ENCODE results near the gene PLEKHJ1.
A peak's percentile ranks its signal among the peaks of the same experiment; 100 is the strongest.
"Not testable (repeated sequence)": the region's sequence is repeated elsewhere in the genome, so short reads cannot be mapped to it uniquely, and the experiment has no call there.

PLEKHJ1 gene

DNA sequence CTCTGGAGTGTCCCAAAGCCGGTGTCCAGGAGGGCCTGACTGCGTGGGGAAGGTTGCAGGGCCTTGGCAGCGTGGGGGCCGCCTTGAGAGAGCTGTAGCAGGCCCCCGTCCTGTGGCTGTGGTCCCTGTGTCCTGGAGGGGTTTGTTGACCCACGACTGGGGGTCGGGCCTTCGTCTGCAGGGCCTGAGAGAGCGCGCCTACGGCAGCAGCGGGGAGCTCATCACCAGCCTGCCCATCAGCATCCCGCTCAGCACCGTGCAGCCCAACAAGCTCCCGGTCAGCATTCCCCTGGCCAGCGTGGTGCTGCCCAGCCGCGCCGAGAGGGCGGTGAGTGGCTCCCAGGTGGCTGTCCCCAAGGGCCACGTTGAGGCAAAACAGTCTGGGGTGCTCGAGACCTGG, 18.5 kb downstream of the PLEKHJ1 start:
- DNase-seq = no peak

DNA sequence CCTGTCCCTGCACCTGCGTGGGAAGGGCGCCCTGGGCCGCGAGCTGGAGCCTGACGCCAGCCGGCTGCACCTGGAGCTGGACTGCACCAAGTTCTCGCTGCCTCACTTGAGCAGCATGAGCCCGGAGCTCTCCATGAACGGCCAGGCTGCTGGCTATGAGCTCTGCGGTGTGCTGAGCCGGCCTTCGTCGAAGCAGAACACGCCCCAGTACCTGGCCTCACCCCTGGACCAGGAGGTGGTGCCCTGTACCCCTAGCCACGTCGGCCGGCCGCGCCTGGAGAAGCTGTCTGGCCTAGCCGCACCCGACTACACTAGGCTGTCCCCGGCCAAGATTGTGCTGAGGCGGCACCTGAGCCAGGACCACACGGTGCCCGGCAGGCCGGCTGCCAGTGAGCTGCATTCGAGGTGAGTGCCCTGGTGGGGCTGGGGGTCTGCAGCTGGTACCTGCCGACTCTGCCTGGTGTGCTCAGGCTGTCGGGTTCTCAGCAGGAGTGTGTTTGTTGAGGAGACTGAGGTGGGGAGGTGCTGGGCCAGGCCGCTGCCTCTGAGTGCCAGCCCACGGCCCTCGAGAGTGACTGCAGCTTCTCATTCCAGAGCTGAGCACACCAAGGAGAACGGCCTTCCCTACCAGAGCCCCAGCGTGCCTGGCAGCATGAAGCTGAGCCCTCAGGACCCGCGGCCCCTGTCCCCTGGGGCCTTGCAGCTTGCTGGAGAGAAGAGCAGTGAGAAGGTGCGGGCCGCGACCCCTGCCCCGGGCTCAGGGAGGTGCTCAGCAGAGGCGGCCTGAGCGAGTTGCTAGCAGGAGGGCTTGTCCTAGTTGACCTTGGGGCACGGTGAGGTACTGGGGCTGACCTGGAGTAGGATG, 19.5 kb downstream of the PLEKHJ1 start:
- no peak for DNase-seq

DNA sequence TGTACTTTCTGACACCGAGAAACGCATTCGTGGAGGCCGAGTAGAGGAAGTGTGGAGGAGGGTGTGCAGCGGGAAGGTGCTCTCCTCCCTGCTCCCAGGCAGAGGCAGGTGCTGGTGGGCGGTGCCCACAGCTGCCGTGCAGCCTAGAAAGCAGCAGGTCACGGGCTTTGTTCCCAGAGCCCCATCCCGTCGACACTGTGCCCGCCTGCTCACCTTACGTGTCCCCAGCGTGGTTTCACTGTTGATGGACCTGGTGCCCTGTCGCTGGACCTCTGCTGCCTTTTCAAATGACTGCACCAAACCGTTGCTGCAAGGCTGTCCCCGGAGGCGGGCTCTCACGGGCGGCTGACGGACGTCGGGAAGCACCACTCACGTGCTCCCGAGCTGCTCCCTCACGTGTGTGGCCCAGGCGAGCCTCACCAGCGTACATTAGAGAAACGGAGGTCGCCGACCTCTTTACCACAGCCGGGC, 20.8 kb downstream of the PLEKHJ1 start:
- DNase-seq = peak; percentile 73 to 83

DNA sequence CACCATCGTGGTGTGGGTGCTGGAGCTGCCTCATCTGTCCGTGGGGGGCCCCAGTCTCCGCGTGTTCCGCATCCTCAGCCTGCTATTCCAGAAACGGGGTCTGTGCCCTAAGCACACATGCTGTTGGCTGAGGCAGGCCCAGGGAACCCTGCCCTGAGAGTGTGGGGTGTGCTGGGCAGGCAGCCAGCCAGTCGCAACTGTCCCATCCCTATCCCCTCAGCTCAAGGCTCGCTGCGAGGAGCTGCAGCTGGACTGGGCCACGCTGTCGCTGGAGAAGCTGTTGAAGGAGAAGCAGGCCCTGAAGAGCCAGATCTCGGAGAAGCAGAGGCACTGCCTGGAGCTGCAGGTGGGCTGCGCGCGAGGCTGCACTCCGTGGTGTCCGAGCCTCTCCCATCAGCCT, 21.9 kb downstream of the PLEKHJ1 start:
- no peak for DNase-seq

DNA sequence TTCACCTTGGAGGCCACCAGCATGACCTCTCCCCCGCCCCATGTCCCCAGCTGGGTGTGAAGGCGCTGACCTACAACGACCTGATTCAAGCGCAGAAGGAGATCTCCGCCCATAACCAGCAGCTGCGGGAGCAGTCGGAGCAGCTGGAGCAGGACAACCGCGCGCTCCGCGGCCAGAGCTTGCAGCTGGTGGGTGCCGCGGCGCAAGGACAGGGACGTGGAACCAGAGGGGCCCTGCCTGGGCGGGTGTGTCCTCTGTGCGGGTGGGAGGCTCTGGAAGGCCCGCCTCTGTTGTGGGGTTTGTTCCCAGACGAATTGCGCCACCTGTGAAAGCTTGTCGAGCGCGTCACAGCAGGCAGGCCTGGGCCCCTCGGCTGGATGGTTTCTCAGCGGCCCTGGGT, 22.3 kb downstream of the PLEKHJ1 start:
- DNase-seq = no peak

DNA sequence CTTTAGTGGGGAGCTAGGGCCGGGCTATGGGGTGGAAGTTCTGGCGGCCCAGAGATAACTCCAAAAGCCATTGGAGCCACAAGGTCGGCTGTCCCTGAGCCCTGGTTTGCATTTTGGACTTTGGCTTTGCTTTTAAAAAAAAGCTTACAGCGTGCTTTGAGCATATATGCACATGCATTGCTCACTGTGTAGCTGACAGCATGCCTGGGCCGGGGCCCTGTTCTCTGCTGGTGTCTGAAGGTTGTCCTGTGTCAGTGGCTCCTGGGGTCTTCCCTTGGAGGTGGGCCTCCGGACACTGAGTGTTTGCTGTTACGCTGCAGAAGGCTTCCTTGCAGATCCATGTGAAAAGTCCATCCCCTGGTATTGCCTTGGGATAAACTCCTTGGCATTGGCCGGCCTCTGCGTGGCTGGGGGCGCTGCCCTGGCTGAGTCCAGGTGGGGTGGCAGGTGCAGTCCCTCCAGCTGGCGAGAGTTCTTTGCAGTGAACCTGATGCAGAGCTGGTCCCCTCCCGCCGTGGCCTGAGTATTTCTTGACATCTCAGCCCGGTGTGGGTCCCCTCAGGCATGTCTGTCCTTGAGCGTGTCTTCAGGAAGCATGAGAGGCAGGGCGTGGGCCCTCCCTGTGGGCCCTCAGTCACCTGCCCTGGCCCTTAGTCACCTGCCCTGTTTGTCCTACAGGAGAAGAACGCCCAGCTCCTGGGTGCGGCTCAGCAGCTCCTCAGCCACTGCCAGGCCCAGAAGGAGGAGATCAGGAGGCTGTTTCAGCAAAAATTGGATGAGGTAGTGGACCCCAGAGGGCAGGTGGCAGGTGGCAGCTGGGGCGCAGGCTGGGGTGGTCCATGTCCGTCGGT, 23.0 kb downstream of the PLEKHJ1 start:
- no peak for DNase-seq

DNA sequence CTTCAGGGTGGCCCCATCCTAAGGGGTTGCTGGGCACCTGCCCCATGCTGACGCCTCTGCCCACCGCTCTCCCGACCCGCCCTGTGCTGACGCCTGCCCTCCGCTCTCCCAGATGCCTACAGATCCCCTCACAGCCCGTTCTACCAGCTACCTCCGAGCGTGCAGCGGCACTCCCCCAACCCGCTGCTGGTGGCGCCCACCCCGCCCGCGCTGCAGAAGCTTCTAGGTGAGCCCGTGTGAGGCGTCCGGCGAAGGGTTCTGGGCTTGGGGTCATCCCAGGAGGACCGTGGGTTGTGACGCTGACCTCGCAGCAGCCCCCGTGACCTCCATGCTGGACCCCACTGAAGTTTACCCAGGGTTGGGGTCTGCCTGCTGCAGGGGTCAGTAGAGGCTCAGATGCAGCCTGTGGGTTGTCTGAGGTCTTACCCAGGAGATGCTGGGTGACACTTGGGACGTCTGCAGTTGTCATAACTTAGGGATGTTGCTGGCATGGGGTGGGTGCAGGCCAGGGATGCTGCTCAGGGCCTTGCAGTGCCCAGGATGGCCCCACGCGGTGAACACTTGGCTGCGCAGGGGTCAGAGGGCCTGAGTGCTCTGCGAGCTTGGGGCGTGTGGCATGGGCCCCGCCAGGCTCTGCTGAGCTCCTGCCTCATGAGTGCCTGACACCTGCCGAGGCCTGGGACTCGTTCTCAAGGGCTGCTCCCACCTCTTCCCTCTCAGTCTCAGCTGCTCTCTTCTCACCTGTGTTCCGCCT, 25.0 kb downstream of the PLEKHJ1 start:
- no peak for DNase-seq

DNA sequence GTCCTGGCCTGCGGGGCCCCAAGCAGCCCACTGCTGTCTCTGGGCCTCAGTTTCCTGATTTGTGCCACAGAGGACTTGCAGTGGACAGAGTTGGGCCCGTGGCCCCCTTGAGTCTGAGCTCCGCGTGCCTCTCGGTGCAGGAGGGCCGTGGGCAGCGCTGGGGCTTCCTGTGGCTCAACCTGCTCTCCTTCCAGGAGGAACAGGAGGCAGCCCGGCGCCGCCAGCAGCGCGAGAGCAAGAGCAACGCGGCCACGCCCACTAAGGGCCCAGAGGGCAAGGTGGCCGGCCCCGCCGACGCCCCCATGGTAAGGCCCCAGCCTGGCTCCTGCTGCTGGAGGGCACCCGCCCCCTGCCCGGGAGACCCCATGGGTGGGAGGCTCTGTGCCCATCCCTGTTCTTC, 25.9 kb downstream of the PLEKHJ1 start:
- no peak for DNase-seq

DNA sequence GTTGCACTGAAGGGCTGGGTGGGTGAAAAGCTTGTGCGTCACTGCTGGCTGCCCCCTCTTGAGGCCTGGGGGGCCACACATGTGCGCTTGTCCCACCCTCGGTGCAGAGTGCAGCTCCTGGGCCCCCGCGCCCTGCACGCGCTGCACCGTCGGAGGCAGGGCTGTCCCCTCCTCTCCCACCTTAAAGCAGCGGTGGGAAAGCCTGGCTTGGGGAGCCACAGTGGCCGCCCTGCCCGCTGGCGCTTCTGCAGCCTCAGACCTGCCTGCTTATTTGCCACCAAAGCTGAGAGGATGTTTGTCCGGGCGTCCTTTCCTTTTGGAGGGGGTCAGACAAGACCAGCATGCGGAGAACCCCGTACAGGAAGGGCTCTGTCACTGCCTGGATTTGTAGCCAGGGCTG, 26.7 kb downstream of the PLEKHJ1 start:
- no peak for DNase-seq

DNA sequence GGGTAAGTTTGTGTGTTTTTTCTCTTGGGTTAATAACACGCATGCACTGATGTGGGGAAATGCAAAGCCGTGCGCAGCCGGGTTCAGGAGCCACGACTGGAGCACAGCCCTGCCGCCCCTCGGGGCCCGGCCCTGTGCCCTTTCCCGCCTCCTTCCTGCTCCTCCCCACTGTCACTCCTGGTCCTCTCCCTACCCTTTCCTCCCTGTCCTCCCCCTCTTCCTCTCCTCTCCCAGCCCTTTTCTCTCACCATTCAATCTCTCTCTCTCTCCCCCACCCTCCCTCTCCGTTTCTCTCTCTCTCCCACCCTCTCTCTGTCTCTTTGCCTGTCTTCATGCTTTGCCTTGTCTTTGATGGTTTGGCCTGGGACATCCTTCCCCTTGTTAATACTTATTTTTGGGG, 27.2 kb downstream of the PLEKHJ1 start:
- no peak for DNase-seq

DNA sequence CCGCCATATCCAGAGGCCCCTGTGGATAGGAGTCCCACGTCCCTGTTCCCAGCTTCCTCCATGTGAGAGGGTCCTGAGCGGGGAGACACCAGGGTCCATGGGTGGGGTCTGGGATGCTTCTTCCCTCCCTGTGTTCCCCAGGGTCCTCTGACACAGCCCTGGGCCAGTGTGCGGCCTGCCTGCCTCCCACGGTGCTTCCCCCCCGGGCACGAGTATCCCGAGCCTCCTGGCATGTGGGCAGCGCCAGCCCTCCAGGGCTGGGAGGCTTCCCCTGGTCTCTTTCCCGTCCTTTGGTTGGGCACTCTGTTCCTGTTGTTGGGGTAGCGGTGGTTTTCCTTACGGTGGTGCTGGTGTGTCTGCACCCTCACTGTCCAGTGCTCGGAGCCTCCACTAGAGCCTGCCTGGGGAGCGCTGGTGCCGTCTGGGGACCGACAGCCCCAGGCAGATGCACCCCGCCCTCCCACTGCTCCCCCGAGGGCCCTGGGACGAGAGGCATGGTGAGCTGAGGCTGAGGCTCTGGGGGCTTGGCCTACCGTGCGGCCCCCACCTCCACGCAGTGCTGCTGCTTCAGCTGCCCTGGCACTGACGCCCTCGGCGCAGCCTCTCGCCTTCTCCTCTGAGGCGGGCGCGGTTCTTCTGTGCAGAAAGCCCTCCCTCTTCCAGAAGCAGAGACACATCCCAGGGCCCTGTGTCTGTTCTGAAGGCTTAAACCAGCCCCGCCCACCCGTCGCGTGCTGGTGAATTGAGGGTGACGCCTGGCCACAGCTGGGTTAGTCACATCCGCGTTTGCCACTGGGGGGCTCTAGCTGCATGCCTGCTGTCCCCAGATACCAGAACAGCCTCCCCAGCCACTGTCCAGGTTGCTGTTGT, 27.9 kb downstream of the PLEKHJ1 start:
- no peak for DNase-seq

DNA sequence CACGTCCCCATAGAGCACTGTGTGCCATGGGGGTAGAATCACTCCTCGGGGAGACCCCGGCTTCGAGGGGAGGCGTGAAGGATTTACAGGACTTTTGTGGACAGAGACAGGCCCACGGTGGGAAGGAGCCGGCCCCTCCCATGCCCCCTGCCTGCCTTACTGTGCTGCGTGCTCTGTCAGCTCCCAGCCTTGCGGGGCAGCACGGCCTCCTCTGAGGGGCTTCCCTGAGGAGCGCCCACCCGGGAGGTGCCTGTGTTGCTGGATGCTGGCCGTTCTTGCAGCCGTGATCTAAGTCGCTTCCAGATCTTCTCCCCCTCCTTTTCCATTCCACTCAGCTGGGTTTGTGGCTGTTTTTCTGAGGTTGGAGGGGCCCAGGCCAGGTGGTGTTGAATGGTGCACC, 29.1 kb downstream of the PLEKHJ1 start:
- no peak for DNase-seq

DNA sequence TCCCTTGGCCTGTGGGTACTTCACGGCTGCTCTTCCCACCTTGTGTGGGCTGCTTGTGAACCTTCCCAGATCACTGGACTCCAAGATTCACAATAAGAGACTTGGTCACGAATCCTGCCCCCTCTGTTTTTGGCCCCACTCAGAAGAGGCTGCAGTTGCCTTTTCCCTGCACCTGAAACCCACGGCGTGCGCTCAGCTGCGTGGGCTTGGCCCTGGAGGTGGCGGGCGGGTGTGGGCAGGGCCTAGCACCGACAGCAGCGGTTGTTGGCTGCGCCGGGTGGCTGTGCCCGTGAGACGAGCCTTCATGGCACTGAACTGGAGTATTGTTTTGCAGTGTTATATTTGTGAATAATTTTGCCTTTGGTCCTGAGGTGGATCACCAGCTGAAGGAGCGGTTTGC, 33.8 kb downstream of the PLEKHJ1 start:
- no peak for DNase-seq

DNA sequence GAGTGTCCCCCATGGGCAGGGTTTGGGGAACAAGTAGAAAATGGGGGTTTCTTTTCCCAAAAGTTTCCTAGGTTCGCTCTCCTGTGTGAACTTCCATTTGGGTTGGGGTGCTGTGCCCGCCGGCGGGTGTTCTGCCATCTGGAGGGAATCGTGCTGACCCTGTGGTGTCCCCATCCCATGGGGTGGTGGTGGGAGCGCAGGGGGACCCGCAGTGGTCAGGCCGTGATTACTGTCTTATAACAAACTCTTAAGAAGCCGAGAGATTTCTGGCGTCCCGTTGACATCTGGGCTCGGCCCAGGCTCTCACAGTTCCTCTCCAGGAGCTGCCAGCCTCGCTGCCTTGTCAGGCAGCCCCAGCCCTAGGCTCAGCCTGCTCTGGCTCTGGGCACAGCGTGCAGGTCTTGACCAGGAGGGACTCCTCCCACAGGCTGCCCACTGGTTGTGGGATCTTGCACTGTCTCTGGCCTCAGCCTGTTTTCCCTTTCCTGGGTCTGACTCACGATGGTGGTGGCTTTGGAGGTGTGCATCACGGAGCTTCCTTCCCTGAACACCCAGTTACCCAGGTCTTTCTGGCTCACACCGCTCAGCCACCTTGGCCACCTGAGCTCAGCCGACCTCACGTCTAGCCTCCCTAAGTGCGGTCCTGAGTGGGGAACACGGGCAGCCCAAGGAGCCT, 34.5 kb downstream of the PLEKHJ1 start:
- DNase-seq = no peak

DNA sequence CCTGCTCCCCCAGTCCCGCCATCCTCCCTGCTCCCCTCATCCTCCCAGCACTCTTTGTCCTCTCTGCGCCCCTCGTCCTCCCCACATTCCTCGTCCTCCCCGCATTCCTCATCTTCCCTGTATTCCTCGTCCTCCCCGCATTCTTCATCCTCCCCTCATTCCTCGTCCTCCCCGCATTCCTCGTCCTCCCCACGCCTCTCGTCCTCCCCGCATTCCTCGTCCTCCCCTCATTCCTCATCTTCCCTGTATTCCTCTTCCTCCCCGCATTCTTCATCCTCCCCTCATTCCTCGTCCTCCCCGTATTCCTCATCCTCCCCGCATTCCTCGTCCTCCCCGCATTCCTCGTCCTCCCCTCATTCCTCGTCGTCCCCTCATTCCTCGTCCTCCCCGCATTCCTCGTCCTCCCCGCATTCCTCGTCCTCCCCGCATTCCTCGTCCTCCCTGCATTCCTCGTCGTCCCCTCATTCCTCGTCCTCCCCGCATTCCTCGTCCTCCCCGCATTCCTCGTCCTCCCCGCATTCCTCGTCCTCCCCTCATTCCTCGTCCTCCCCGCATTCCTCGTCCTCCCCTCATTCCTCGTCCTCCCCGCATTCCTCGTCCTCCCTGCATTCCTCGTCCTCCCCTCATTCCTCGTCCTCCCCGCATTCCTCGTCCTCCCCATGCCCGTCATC, 35.4 kb downstream of the PLEKHJ1 start:
- DNase-seq = not testable (repeated sequence)

DNA sequence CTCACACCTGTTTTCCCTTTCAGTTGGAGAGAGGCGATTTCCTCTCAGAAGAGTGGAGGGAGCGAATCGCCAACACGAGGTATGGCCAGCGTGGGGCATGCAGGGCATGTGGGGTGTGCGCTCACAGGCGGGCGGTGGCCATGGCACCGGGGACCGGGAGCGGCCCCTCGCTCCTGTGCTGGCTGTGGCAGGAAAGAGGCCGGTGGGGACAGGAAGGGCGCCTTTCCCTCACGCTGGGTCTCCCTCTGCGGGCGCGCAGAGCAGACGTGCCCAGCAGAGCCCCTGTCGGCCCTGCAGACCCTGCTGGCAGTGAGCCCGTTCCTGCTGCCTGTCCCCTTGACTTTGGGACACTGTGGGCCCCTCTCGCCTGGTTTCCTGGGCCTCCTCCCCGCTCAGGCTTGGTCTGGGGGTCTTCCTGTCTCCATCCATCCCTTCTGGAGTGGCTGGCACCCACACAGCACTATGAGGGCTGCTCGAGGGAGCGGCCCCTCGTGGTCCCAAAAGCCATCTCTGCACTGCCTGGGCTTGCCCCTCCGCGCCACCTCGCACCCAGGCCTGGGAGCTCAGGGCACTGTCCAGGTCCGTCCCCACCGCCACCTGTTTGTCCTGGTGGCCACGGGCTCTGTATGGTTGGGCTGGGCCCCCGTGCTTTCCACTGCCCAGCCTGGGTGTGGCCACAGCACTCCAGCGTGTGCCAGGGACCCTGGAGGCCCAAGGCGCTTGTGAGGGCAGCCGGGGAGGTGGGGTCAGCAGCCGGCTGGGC, 36.1 kb downstream of the PLEKHJ1 start:
- DNase-seq = no peak

DNA sequence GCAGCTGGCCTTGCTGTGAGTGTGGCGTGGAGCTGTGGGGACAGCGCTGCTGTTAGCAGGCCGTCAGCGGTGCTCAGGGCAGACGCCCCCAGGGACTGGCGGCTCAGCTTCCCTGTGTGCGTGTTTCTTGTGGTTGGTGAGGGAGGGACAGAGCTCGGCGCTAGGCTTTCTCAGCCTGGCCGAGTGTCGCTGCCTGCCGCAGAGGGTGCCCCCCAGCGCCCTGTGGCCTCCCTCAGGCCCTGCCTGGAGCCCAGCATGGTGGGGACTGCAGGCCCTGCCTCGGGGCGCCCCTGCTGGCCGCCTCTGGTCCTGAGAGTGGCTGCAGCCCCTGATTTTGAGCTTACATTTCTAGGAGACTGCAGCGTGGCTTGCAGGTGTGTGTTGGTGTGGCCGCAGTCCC, 36.9 kb downstream of the PLEKHJ1 start:
- DNase-seq = no peak

DNA sequence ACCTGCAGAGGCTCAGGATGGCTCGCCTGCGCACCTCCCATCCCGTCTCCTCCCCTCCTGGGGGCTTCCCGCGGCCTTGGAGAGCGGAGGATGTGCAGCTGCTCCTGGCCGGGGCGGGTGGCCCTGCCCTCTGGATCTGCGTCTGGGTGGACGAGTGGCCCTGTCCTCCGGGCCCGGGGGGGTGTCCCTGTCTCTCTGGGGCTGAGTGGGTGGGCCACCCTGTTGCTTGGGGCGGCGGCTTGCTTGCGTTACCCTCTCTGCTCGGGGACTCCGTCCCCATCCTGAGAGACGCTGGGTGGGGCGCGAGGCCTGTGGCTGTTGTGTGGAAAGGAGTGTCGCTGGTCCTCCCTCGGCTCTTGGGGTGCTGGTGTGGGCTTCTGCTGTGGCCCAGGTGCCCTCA, 37.8 kb downstream of the PLEKHJ1 start:
- no peak for DNase-seq

DNA sequence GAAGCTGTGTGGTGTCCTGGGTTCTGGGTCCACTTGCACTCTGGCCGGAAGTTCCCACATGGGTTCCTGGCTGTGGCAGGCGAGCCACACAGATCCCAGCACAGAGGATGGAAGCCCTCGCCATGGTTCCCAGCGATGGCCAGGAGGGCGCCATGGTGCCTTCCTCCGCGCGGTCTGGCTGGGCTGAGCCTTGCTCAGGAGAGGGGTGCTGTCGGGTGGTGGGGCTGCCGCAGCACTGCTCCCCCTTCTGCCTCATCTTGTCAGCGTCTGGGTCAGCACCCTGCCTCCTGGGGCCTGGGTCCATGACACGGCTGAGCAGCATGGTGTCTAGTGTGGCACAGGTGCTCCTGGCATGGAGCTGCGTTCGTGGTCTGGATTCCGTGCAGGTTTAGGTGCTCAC, 38.9 kb downstream of the PLEKHJ1 start:
- DNase-seq = no peak

DNA sequence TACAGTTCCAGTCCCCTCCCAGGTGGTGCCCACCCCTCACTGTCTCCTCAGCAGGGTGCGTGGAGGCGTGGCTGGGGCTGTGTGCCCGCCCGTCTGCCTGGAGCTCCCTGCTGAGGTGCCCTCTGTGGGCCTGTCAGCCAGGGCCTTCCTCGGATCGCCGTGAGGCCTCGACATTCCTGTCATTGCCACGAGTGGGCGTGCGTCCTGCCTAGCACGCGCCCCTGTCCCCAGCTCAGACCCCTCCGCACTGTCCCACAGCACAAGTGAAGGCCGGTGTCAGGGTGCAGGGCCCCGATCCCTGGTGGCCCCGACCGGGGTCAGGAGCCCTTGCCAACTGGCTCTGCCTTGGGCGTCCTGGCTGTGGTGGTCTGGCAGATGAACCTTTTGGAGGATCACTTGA, 40.2 kb downstream of the PLEKHJ1 start:
- no peak for DNase-seq
